Stomach (tissue), 4 donors: ENCODE data around the gene FAM241B.

Experiments
- POLR2A ChIP-seq, 4 donors: fragments of 450-650 bp; IDR thresholded peaks; one replicate each; pipeline ENCODE4 v1.6.1; 2016; ENCODE audit warnings: antibody characterized with exemption in 4 of 4, control low read depth in 2 of 4, mild to moderate bottlenecking in 1 of 4, moderate library complexity in 1 of 4
- POLR2AphosphoS5 ChIP-seq, 3 donors: sonication (generic); formaldehyde crosslinking; IDR thresholded peaks; one replicate each; pipeline ENCODE4 v1.6.1; 2016; ENCODE audit warnings: antibody characterized with exemption in 3 of 3

DNA sequence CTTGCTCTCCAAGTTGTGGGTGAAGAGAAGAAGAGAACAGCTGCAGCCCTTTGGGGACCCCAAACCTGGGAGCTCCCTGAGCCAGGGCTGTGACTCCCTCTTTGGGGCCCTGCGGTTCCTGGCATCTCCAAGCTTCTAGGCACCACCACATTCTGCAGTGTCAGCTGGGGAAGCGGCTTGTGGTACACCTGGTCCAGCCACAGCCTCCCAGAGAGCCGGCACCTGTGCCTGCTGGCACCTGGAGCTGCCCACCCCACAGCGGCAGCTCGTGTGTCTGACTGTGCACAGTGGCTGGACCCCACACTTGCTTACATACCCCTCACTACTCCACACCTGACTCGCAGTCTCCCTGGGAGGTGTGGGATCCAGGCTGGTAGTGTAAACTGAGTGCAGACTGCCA lies 23.5 kb downstream of the FAM241B start:
- TF ChIP-seq POLR2AphosphoS5 (IDR thresholded peaks at IDR 0.05) (no peak), POLR2A (IDR thresholded peaks at IDR 0.05) (no peak)
